Eye (tissue), 1 donor: Measurements from ENCODE around the gene PATE1.
"Not testable (repeated sequence)": the region's sequence is repeated elsewhere in the genome, so short reads cannot be mapped to it uniquely, and the experiment has no call there.

Experiments used
- DNase-seq: peaks from one replicate; pipeline ENCODE4 v3.0.0-alpha.2; 2015

The PATE1 gene, protein sequence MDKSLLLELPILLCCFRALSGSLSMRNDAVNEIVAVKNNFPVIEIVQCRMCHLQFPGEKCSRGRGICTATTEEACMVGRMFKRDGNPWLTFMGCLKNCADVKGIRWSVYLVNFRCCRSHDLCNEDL

DNA sequence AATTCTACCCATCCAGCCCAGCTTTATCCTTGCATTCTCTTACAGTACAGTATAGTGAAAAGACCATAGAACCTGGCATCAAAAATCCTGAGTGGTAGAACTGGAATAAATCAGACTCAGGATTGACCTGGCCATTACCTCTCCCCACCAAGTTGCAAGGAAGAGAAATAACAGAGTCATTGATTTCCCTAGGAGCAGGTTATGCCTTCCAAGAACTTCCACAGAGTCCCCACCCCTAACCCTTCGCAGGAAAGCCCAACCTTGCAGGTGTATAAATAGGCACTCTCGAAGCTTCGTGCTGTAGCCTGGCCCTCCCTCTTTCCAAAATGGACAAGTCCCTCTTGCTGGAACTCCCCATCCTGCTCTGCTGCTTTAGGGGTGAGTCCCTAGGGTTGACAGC lies at the start of gene PATE1:
Gene PATE1 (plus strand): TSS at position 301 of the 400 bp plus-strand sequence. CDS start 26 bp downstream, at position 327.
- no peak for DNase-seq

DNA sequence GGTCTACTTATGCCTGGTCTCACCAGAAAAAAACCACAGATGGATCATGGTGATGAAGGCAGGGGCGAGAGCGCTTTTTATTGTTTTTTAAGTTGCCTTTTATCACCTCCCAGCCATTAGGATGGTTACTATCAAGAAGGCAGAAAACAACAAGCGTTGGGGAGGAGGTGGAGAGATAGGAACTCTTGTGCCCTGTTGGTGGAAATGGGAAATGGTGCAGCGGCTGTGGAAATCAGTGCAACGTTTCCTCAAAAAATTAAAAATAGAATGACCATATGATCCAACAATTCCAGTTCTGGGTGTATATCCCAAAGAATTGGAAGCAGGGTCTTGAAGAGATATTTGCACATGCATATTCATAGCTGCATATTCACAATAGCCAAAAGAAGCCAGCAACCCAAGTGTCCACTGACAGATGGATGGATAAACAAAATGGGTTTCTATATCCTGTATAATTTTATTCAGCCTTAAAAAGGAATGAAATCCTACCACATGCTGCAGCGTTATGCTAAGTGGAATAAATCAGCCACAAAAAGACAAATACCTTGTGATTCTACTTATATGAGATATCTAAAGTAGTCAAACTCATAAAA lies 45.0 kb upstream of the PATE1 start:
- no peak for DNase-seq

- peak; percentile 5 for DNase-seq
Observed at GRCh38 chr11:125701858-125702621, 44.0 kb upstream of the PATE1 start.

GRCh38 chr11:125704686-125705085 lies 41.4 kb upstream of the PATE1 start:
- not testable (repeated sequence) for DNase-seq

DNA sequence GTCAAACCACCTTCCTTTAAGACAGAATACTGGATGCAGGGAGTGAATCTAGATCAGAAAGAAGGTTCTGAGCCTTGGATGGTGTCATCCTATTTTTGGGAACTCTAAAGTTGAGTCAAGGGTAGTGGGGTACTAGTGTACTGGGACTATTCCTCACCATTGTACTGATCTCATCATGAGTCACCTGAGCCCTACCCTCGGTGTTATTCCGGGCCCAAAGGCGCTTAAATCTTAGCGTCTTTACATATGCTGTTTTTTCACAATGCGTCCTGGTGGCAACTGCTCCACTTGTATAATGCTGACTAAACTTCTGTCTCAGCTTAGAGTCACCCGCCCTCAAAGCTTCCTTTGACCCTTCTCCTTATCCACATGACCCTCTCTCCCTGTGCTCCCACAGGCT lies 25.3 kb upstream of the PATE1 start:
- no peak for DNase-seq

DNA sequence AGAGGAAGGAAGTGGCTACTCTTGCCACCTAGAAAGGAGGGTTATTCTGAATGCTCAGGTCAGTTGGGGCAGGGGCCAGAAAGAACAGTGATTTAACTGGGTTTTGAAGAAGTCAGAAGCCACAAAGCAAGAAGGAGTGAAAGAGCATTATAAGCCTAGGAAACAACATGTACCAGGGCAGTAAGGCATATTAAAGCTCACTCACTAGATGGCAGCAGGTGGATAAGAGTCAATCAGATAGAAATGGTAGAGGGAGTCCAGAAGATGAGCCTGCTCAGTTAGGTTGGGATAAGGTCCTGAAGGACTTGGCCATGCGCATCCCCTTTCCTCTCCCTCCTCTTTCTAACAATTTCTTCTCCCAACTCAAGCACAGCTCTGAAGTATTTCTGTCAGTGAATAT lies 22.0 kb upstream of the PATE1 start:
- no peak for DNase-seq

GRCh38 chr11:125728969-125729368 lies 17.1 kb upstream of the PATE1 start:
- DNase-seq: no peak

- DNase-seq: no peak
Observed at GRCh38 chr11:125740617-125741016, 5.5 kb upstream of the PATE1 start.

DNA sequence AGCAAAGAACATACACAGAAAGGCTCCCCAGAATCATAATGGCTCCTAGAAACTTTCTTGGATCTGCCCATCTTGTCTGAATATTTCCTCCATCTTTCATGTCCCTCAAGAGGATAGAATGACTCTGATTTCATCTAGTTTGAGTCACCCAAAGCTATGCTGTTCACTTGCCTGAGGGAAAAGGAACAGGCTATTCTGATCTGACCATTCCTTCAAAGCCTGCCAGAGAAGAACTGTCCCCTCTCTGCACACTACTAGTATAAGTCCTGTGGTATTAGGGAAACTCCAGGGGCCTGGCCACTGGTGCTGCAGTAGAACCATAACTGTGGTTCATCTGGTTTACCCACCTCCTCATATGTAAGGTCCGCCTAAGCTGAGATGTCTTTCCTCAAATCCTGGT lies 2.4 kb upstream of the PATE1 start:
- no peak for DNase-seq

DNA sequence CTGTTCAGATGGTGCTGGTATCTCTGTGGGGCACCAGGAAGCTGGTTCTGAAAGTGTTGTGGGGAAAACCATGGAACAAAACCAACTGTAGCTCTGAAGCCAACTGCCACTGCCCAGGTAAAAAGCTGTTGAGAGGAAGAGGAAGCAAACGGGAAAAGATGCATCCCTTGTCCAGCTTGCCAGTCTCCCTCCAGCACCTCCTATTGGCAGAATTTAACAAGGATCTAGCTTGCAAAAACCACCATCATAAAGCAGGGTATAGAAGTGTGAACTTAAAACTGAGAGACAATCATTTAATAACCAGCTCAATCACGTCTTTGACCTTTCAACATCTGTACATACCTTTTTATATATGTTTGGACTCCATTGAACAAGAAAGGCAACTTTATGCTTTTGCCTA lies 4.5 kb downstream of the PATE1 start:
- no peak for DNase-seq

GRCh38 chr11:125756050-125756449 lies 10.0 kb downstream of the PATE1 start:
- DNase-seq: no peak

DNA sequence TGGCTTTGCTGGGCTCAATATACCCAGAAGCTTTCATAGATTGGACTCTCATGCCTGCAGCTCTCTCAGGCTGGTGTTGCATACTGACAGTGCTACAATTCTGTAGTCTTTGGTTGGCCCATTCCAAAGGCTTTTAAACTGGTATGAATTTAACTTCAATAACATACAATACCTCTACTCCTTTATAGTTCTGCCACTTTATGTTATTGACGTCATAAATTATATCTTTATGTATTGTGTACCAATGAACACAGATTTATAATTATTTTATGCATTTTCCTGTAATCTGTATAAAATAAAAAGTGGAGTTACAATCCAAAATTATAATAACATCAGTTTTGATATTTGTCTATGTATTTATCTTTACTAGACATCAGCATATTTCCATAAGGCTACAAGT lies 16.4 kb downstream of the PATE1 start:
- DNase-seq: no peak

GRCh38 chr11:125763483-125763882 lies 17.4 kb downstream of the PATE1 start:
- no peak for DNase-seq

DNA sequence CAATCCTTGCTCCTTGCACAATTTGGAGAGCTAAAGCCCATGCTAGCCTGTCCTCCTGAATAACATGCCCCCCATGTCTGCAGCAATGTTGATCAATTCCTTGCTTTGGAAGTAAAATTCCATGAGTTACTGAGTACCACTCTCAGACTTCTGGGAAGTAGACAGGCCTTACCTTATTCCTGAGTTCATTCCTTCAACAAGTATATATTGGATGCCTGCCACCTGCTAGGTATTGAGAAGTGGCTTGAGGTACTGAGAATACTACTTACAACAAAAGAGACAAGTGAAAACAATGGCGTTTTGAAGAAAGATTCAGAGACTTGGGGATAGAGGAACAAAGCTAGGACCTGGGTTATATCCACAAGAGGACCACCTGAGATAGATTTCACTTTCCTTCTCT lies 20.2 kb downstream of the PATE1 start:
- no peak for DNase-seq

DNA sequence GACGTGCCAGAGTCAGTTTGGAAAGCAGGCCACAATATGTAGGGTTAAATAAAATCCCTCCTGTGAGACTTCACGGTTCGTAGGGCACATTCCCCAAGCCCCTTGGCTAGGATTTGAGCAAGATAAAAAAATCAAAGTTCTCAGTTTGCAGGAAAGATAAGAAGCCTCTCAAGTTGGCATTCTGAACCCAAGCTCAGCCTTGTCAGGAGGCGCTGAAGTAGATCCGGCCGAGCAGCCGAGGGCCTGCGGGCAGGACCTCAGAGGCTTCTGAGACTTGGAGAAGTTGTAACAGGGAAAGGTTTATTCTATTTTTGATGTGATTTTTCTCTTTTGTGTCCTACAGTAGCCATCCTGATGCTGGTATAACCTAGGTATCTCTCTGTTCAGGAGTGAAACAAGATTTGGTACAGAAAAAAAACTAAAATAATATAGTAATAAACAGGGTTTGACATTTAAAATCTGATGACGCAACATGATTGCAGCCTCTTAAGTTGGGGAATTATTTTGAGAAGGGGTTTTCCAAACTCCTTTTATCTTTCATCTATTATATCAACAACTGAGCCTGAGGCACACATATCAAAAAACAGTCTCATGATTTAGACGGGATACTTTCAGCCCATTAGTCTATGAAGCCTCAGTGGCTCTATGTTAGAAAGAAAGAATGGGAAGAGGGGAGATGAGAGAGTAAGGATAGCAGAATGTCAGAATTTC lies 22.4 kb downstream of the PATE1 start:
- DNase-seq: no peak

- no peak for DNase-seq
Observed at GRCh38 chr11:125770583-125770982, 24.5 kb downstream of the PATE1 start.

DNA sequence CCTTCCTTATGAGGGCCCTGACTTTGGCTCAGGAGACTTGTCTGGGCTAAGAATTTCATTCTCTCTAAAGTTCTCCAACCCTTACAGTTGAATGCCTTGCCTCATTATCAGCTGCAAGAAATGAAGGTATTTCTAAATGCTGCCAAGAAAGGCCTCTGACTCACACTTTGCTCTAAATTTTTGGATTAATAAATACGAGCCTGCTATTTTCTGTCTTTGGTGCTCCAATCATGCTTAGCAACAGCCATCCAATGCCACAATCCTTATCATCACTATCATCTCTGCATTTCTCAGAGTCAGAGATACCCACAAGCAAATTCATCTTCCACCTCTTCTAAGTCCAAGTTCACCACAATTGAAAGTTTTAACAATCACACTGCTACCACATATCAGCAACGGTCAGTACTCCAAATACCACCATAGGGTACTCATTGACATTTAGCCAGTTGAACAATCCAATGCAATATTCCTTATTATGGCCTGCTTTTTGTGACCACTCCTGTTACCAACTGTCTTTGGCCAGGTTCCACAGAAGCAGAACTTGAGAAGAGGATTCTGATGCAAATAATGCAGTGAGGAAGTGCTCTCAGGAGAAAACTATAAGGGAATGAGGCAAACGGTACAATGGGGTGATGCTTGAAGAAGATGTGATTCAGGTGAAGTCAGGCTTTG lies 26.9 kb downstream of the PATE1 start:
- no peak for DNase-seq

DNA sequence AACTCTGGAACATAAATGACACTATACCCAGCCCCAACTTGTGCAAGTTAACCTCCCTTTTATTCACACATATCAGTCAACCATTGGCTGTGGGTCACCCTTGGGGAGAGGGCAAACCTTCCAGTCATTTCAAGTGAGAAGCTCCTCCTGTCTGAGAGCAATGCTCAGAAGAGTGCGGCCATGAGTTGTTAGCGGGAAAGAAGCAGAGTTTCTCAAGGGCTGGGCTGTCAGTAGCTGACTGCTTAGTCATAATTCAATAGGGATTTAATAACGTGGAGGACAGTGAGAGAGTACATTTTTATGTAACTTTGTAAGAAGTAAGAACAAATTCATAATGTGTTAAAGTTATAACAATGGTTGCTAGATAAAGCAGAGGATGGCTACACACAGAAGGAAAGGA lies 27.4 kb downstream of the PATE1 start:
- no peak for DNase-seq

DNA sequence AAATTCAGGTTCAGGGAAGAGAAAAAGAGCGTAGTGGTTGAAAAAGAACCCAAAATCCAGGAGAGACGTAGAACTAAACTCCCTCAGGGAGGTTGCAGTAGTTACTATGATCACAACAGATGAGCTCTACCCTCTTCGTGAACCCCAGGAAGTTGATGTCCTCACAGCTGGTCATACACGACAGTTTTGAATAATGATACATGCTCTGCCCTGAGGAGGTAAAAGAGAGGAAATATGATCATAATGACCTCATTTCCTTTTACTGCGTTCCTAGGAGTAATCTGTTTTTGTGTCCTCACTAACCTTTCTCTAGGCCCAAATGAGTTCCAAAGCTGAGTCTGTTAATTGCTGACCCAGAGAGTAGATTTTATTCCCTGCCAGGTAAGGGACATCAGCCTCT lies 31.2 kb downstream of the PATE1 start:
- no peak for DNase-seq

DNA sequence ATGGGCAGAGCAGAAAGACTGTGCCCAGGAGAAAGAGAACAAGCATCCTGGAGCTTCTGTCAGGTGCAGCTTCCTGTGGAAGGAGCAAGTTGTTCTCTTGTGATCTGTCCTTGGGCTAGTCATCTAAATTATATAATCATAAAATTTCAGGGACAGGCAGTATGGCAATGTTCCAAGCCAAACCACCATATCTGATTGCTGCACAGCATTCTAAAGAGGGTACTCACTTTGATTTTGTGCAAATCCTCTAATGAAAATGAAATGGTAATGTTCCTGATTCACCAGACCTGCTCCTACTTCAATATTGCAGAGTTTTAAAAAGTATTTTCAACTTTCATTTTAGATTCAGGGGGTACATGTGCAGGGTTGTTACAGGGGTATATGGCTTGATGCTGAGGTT lies 32.6 kb downstream of the PATE1 start, which contains the start of gene PATE2:
Gene PATE2 (minus strand): TSS at position 101 of the 400 bp plus-strand sequence. CDS start 55 bp downstream, at position 46.
- DNase-seq: no peak

GRCh38 chr11:125784678-125785077 lies 38.6 kb downstream of the PATE1 start:
- no peak for DNase-seq

DNA sequence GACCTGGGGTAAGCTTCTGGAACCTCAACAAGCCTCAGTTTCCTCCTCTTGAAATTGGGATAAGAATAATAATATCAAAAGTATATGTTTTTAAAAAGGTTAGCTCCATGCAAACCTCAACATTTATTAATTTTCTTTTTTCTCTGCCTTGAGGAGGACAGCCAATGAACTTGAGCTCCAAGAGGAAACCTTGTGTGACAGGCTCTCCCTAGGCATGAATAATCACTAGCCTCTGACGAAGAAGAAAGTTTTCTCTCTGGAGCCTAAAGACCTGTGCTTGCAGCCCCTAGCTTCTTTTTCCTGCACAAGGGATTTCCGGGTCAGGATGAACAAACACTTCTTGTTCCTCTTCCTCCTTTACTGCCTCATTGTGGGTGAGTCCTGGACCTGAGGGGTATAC lies 41.7 kb downstream of the PATE1 start, which contains the start of gene PATE3:
Gene PATE3 (plus strand): TSS at position 301 of the 400 bp plus-strand sequence. CDS start 25 bp downstream, at position 326.
- no peak for DNase-seq

GRCh38 chr11:125790825-125791224 lies 44.7 kb downstream of the PATE1 start:
- DNase-seq: no peak
